Frontal cortex (tissue), 4 donors: ENCODE measurements around the gene PHACTR3. TPM values are rescaled to one million over a fixed set of nuclear protein-coding genes. Genes with fewer than 3 reads are reported as not detected.

ENCODE experiments used
- DNase-seq, 2 donors: peaks; one replicate each; pipeline ENCODE4 v3.0.0; 2012; ENCODE audit warnings: low spot score in 2 of 2
- FAIRE-seq: peaks from 2 replicates; lab custom pipeline; 2012; peaks lifted over from hg19 to GRCh38; lab: Jason Lieb, UNC
- total RNA-seq: library from RNA; depleted of rRNA; stranded (reverse); fragments of >200 nt; gene quantifications from one replicate; pipeline ENCODE4 v1.2.3, GENCODE V29; 2014
- donor health status: control.
- donor health status: control.
- donor health status: control.

Gene PHACTR3
- total RNA-seq, 1 donor from 2014 or later, result 40.8 TPM

- FAIRE-seq (no peak), DNase-seq (no peak)
These were observed 138.2 kb downstream of the PHACTR3 start for GRCh38 chr20:59742351-59743095.

GRCh38 chr20:59743308-59743707 lies 139.0 kb downstream of the PHACTR3 start:
- FAIRE-seq, result no peak
- DNase-seq, result no peak

- FAIRE-seq, result no peak
- DNase-seq, result no peak
These were observed 139.6 kb downstream of the PHACTR3 start for GRCh38 chr20:59743767-59744485.

- no peak for FAIRE-seq
- DNase-seq, result no peak
These were observed 140.4 kb downstream of the PHACTR3 start for GRCh38 chr20:59744756-59745155.

- FAIRE-seq, result no peak
These were observed 140.9 kb downstream of the PHACTR3 start for GRCh38 chr20:59745201-59745600.

GRCh38 chr20:59745716-59746115 lies 141.4 kb downstream of the PHACTR3 start:
- DNase-seq, result no peak
- no peak for FAIRE-seq

More at GRCh38 chr20:59745201-59745600, 140.9 kb downstream of the PHACTR3 start:
- no peak for DNase-seq

GRCh38 chr20:59746155-59746554 lies 141.8 kb downstream of the PHACTR3 start:
- DNase-seq (no peak), FAIRE-seq (no peak)

GRCh38 chr20:59747671-59748515 lies 143.6 kb downstream of the PHACTR3 start:
- FAIRE-seq (no peak), DNase-seq (no peak)

GRCh38 chr20:59748619-59749191 lies 144.4 kb downstream of the PHACTR3 start:
- FAIRE-seq, result no peak
- no peak for DNase-seq

GRCh38 chr20:59749301-59749700 lies 145.0 kb downstream of the PHACTR3 start:
- DNase-seq, result no peak
- FAIRE-seq, result no peak

GRCh38 chr20:59750209-59750840 lies 146.0 kb downstream of the PHACTR3 start:
- FAIRE-seq (no peak), DNase-seq (no peak)

GRCh38 chr20:59751075-59751711 lies 146.9 kb downstream of the PHACTR3 start:
- FAIRE-seq (no peak), DNase-seq (peak; percentile 69 to 85)

- FAIRE-seq, result no peak
- peak in 1 of 2 donors; percentile 39 for DNase-seq
These were observed 147.8 kb downstream of the PHACTR3 start for GRCh38 chr20:59752101-59752586.

GRCh38 chr20:59752704-59753460 lies 148.5 kb downstream of the PHACTR3 start:
- DNase-seq, result no peak
- FAIRE-seq, result no peak

- no peak for FAIRE-seq
- DNase-seq, result no peak
These were observed 149.5 kb downstream of the PHACTR3 start for GRCh38 chr20:59753836-59754235.

- no peak for FAIRE-seq
- DNase-seq, result no peak
These were observed 150.2 kb downstream of the PHACTR3 start for GRCh38 chr20:59754551-59754950.

GRCh38 chr20:59756241-59756640 lies 151.9 kb downstream of the PHACTR3 start:
- no peak for FAIRE-seq
- DNase-seq, result no peak

GRCh38 chr20:59764037-59764436 lies 159.7 kb downstream of the PHACTR3 start:
- DNase-seq (no peak), FAIRE-seq (no peak)
